Caco-2 (cell line): ENCODE results near the gene MAD2L2. TPM values are rescaled to one million over a fixed set of nuclear protein-coding genes. Genes with fewer than 3 reads are reported as not detected.

Experiments
- BruUV-seq: library from RNA; stranded (reverse); fragments of 400-500 nt; replicated peaks from 2 replicates; lab custom pipeline; 2021; lab: Mats Ljungman, UMichigan
- CTCF ChIA-PET: fragments of 300-600 bp; sonication (Branson Sonifier 250); formaldehyde crosslinking; loops from one replicate; lab custom pipeline; 2022; ENCODE audit warnings: antibody characterized with exemption; lab: Charles Lee
- POLR2A ChIA-PET: fragments of 300-600 bp; sonication (Branson Sonifier 250); formaldehyde crosslinking; loops from one replicate; lab custom pipeline; 2022; ENCODE audit warnings: antibody characterized with exemption; lab: Charles Lee
- DNase-seq, 2 experiments: peaks; one replicate each; pipeline versions ENCODE4 v3.0.0 to v3.0.0-alpha.2; 2020 to 2022
- H3K27me3 ChIP-seq: replicated peaks from 2 replicates; pipeline ENCODE4 v1.6.0; 2011; ENCODE audit warnings: low read length; ENCODE audit not compliant: control insufficient read depth, insufficient read depth
- H3K36me3 ChIP-seq: 2 replicates; pipeline ENCODE4 v1.5.1; 2011; ENCODE audit warnings: low read length; ENCODE audit not compliant: control insufficient read depth, insufficient read depth
- H3K4me1 ChIP-seq: fragments of 250-450 bp; sonication (Bioruptor Pico); 2 replicates; pipeline ENCODE4 v1.5.1; 2020; ENCODE audit warnings: mild to moderate bottlenecking
- H3K4me3 ChIP-seq: 2 replicates; pipeline ENCODE4 v1.5.1; 2011; ENCODE audit warnings: low read depth, mild to moderate bottlenecking, control low read depth, low read length
- H3K9me3 ChIP-seq: fragments of 250-450 bp; sonication (Bioruptor Pico); 2 replicates; pipeline ENCODE4 v1.5.1; 2020; ENCODE audit warnings: mild to moderate bottlenecking, moderate library complexity
- H3K27ac Mint-ChIP-seq: one replicate; pipeline ENCODE4 v1.8.0; 2022; ENCODE audit warnings: mixed read lengths; ENCODE audit not compliant: unreplicated experiment
- H3K27me3 Mint-ChIP-seq: one replicate; pipeline ENCODE4 v1.8.0; 2022; ENCODE audit warnings: mixed read lengths; ENCODE audit not compliant: insufficient read depth, unreplicated experiment
- H3K36me3 Mint-ChIP-seq: one replicate; pipeline ENCODE4 v1.8.0; 2022; ENCODE audit warnings: mild to moderate bottlenecking, mixed read lengths; ENCODE audit not compliant: insufficient read depth, unreplicated experiment
- H3K4me1 Mint-ChIP-seq: one replicate; pipeline ENCODE4 v1.8.0; 2022; ENCODE audit warnings: low read depth, mixed read lengths; ENCODE audit not compliant: unreplicated experiment
- H3K4me3 Mint-ChIP-seq: one replicate; pipeline ENCODE4 v1.8.0; 2022; ENCODE audit warnings: mild to moderate bottlenecking, moderate library complexity, mixed read lengths; ENCODE audit not compliant: unreplicated experiment
- H3K9me3 Mint-ChIP-seq: one replicate; pipeline ENCODE4 v1.8.0; 2022; ENCODE audit warnings: mixed read lengths; ENCODE audit not compliant: unreplicated experiment
- CTCF ChIP-seq, 2 experiments: fragments of 200-600 bp in 1 of 2; IDR thresholded peaks; 1 replicate in 1 of 2; 2 replicates in 1 of 2; pipeline versions ENCODE4 v1.5.1 to v1.8.0; 2011 to 2022; ENCODE audit warnings: antibody characterized with exemption in 1 of 2, control low read depth in 1 of 2, inconsistent platforms in 1 of 2, low read depth in 1 of 2, low read length in 1 of 2, mild to moderate bottlenecking in 1 of 2, moderate library complexity in 1 of 2; ENCODE audit not compliant: insufficient read depth in 1 of 2, severe bottlenecking in 1 of 2, unreplicated experiment in 1 of 2
- intact Hi-C: fragments of 100-400 bp; cut with micrococcal nuclease; formaldehyde crosslinking; loops from one replicate; pipeline ENCODE4 v1.10.0; 2022; ENCODE audit not compliant: unreplicated experiment
- total RNA-seq: library from RNA; stranded (reverse); gene quantifications from 2 replicates; pipeline ENCODE4 v1.2.3, GENCODE V29; 2022

The MAD2L2 gene
- total RNA-seq, 1 experiment from 2014 or later = 49.9 TPM

GRCh38 chr1:11668516-11668915, 12.4 kb downstream of the MAD2L2 start:
- Mint-ChIP-seq H3K27ac (no peak overlapping the region), H3K9me3 (no peaks in the 10 kb centered on the region), H3K4me1 (no peaks in the 10 kb centered on the region), H3K27me3 (no peaks in the 10 kb centered on the region), H3K4me3 (no peak overlapping the region), H3K36me3 (no peaks in the 10 kb centered on the region)
- BruUV-seq = no TSS peak
- no peaks in the 10 kb centered on the region for H3K9me3 ChIP-seq
- H3K36me3 ChIP-seq = no peaks in the 10 kb centered on the region
- POLR2A ChIA-PET = no interaction called here
- no peak for TF ChIP-seq CTCF (IDR thresholded peaks at IDR 0.05; ENCODE audit: insufficient read depth in 1 of 2, low read depth in 1 of 2, low read length in 1 of 2, severe bottlenecking in 1 of 2, unreplicated experiment in 1 of 2)
- DNase-seq = no peak
- no peaks in the 10 kb centered on the region for H3K27me3 ChIP-seq
- H3K4me3 ChIP-seq = no peak overlapping the region
- intact Hi-C loops = no loop called here
- CTCF ChIA-PET = no interaction called here
- H3K4me1 ChIP-seq = peaks cover 22% of the 10 kb centered on the region

GRCh38 chr1:11664336-11665065, 16.4 kb downstream of the MAD2L2 start:
- ChIA-PET CTCF (interaction anchor here (0.6 to 1.9 kb wide), 15 partner anchors 11 to 611 kb away, joined by 3 to 17 read pairs (median 5); partner anchors contain the start of genes AGTRAP, FBXO2 and UBIAD1), POLR2A (interaction anchor here (0.6 to 1.1 kb wide), 2 partner anchors 12 to 117 kb away, joined by 3 to 4 read pairs; no protein-coding TSS in a partner anchor)
- Histone ChIP-seq H3K4me3 (peak overlapping the region; percentile 55), H3K36me3 (no peaks in the 10 kb centered on the region; the same call in 1 of the 2 replicates), H3K4me1 (0 out of 2 replicates have a peak, but pooled peaks cover 4% of the 10 kb centered on the region), H3K9me3 (no peaks in the 10 kb centered on the region), H3K27me3 (no peaks in the 10 kb centered on the region)
- Mint-ChIP-seq H3K4me3 (peak overlapping the region; percentile 64), H3K27ac (no peak overlapping the region), H3K9me3 (no peaks in the 10 kb centered on the region), H3K4me1 (no peaks in the 10 kb centered on the region), H3K36me3 (no peaks in the 10 kb centered on the region), H3K27me3 (no peaks in the 10 kb centered on the region)
- TF ChIP-seq CTCF (IDR thresholded peaks at IDR 0.05; ENCODE audit: insufficient read depth in 1 of 2, low read depth in 1 of 2, low read length in 1 of 2, severe bottlenecking in 1 of 2, unreplicated experiment in 1 of 2) = no peak
- BruUV-seq = TSS peak; percentile 15
- peak in 1 of 2 experiments; percentile 50 for DNase-seq
- intact Hi-C loops = loop anchor here (2.0 kb wide), 1 partner anchor 26 kb away; the partner anchor contains the start of gene DRAXIN

GRCh38 chr1:11661103-11661502, 19.8 kb downstream of the MAD2L2 start:
- DNase-seq = no peak
- Histone ChIP-seq H3K4me3 (no peak overlapping the region), H3K9me3 (no peaks in the 10 kb centered on the region), H3K36me3 (peaks cover 2% of the 10 kb centered on the region; the same call in 1 of the 2 replicates), H3K4me1 (0 out of 2 replicates have a peak, but pooled peaks cover 4% of the 10 kb centered on the region), H3K27me3 (no peaks in the 10 kb centered on the region)
- ChIA-PET CTCF (no interaction called here), POLR2A (no interaction called here)
- no peaks in the 10 kb centered on the region for H3K9me3 Mint-ChIP-seq
- H3K27ac Mint-ChIP-seq = no peak overlapping the region
- no peak for TF ChIP-seq CTCF (IDR thresholded peaks at IDR 0.05; ENCODE audit: insufficient read depth in 1 of 2, low read depth in 1 of 2, low read length in 1 of 2, severe bottlenecking in 1 of 2, unreplicated experiment in 1 of 2)
- intact Hi-C loops = no loop called here
- H3K4me3 Mint-ChIP-seq = no peak overlapping the region
- H3K4me1 Mint-ChIP-seq = no peaks in the 10 kb centered on the region
- H3K27me3 Mint-ChIP-seq = no peaks in the 10 kb centered on the region
- no peaks in the 10 kb centered on the region for H3K36me3 Mint-ChIP-seq
- no TSS peak for BruUV-seq
